K562 (cell line): Measurements from ENCODE around the gene PDE4D. TPM values are rescaled to one million over a fixed set of nuclear protein-coding genes. Genes with fewer than 3 reads are reported as not detected.

ENCODE experiments used
- ATF7 ChIP-seq: fragments of 450-650 bp; IDR thresholded peaks from 2 replicates; pipeline ENCODE4 v1.7.1; 2014; ENCODE audit warnings: mild to moderate bottlenecking, moderate library complexity
- BCOR ChIP-seq: fragments of 450-650 bp; IDR thresholded peaks from 2 replicates; pipeline ENCODE4 v1.6.1; 2016
- ESRRA ChIP-seq: fragments of 450-650 bp; IDR thresholded peaks from 2 replicates; pipeline ENCODE4 v1.6.1; 2014; ENCODE audit warnings: low read depth, mild to moderate bottlenecking, moderate library complexity, borderline replicate concordance
- HDAC3 ChIP-seq: fragments of 450-650 bp; IDR thresholded peaks from 2 replicates; pipeline ENCODE4 v1.6.1; 2018; ENCODE audit warnings: borderline replicate concordance, mild to moderate bottlenecking, moderate library complexity; ENCODE audit not compliant: partially characterized antibody
- MBD2 ChIP-seq: sonication (generic); IDR thresholded peaks from 2 replicates; pipeline ENCODE4 v1.6.1; 2016; ENCODE audit warnings: low read depth, borderline replicate concordance
- NFYB ChIP-seq: IDR thresholded peaks from 2 replicates; pipeline ENCODE4 v1.6.1; 2011; ENCODE audit warnings: mild to moderate bottlenecking, moderate library complexity; ENCODE audit not compliant: insufficient read length; ENCODE audit errors: extremely low read depth
- NR2C2 ChIP-seq, 2 experiments: fragments of 200-800 bp in 1 of 2; sonication (Bioruptor generic) in 1 of 2; sonication (generic) in 1 of 2; formaldehyde crosslinking in 1 of 2; IDR thresholded peaks; 2 replicates each; pipeline versions ENCODE4 v1.6.1 to v1.8.0; 2016 to 2022; ENCODE audit warnings: mild to moderate bottlenecking in 1 of 2, missing compliant biosample characterization in 1 of 2, missing genetic modification characterization in 1 of 2, missing genetic modification reagents in 1 of 2
- NR2F6 ChIP-seq: fragments of 450-650 bp; formaldehyde crosslinking; IDR thresholded peaks from 2 replicates; pipeline ENCODE4 v1.4.0; 2020; ENCODE audit warnings: mild to moderate bottlenecking
- TFAM ChIP-seq: fragments of 250-450 bp; sonication (Bioruptor Pico); conservative IDR thresholded peaks from 2 replicates; pipeline ENCODE4 v1.5.0; 2021; ENCODE audit warnings: mild to moderate bottlenecking, moderate library complexity
- ZNF124 ChIP-seq: sonication (generic); formaldehyde crosslinking; IDR thresholded peaks from 2 replicates; pipeline ENCODE4 v1.8.1; 2022; ENCODE audit warnings: missing genetic modification reagents
- ZNF146 ChIP-seq: IDR thresholded peaks from one replicate; pipeline ENCODE4 v1.6.1; 2018; ENCODE audit warnings: missing compliant biosample characterization; ENCODE audit not compliant: unreplicated experiment
- ZNF586 ChIP-seq: fragments of 450-650 bp; formaldehyde crosslinking; conservative IDR thresholded peaks from 2 replicates; pipeline ENCODE4 v1.4.0; 2020; ENCODE audit warnings: mild to moderate bottlenecking, moderate library complexity
- polyA plus RNA-seq, 8 experiments: library from polyadenylated mRNA; depleted of rRNA in 4 of 8; stranded (reverse) in 5 of 8; unstranded in 3 of 8; fragments of >200 nt; fragmentation: Nextera tagmentation in 2 of 8; fragmentation: Illumina TruSeq in 1 of 8; extraction: Ambion mirVana in 2 of 8; extraction: Trizol in 1 of 8; gene quantifications; 2 replicates each; pipeline versions ENCODE4 v1.2.1 to v1.2.3, GENCODE V29; 2011 to 2014; ENCODE audit warnings: inconsistent platforms in 1 of 8, missing spikeins in 1 of 8
- total RNA-seq, 7 experiments: library from RNA; depleted of rRNA in 6 of 7; stranded (reverse); fragments of >200 nt in 6 of 7; fragmentation: Illumina TruSeq in 2 of 7; extraction: Trizol in 2 of 7; gene quantifications; 2 replicates each; pipeline versions ENCODE4 v1.2.1 to v1.2.3, GENCODE V29; 2011 to 2021; ENCODE audit warnings: low replicate concordance in 1 of 7
- TF ChIP-seq, protein P1 (sequence below): fragments of 200-800 bp; sonication (Bioruptor generic); IDR thresholded peaks from 2 replicates; pipeline ENCODE4 v1.6.1; 2016; ENCODE audit warnings: missing genetic modification characterization, missing compliant biosample characterization
- TF ChIP-seq, protein P2 (sequence below): fragments of 450-650 bp; formaldehyde crosslinking; IDR thresholded peaks from 2 replicates; pipeline ENCODE4 v1.4.0; 2020; ENCODE audit warnings: mild to moderate bottlenecking, moderate library complexity
- TF ChIP-seq, protein P3 (sequence below), 2 experiments: fragments of 450-650 bp in 1 of 2; sonication (generic) in 1 of 2; formaldehyde crosslinking in 1 of 2; IDR thresholded peaks in 1 of 2; conservative IDR thresholded peaks in 1 of 2; 2 replicates each; pipeline versions ENCODE4 v1.6.1 to v1.8.1; 2016 to 2023; ENCODE audit warnings: mild to moderate bottlenecking in 2 of 2, moderate library complexity in 2 of 2, inconsistent platforms in 1 of 2, missing genetic modification reagents in 1 of 2

PDE4D gene
- total and polyA plus RNA-seq, 9 of the 15 experiments (the other 6 are each of a cell fraction or from before 2014, with no cell fraction given), result 0.04 to 0.46 (median 0.13) TPM

DNA sequence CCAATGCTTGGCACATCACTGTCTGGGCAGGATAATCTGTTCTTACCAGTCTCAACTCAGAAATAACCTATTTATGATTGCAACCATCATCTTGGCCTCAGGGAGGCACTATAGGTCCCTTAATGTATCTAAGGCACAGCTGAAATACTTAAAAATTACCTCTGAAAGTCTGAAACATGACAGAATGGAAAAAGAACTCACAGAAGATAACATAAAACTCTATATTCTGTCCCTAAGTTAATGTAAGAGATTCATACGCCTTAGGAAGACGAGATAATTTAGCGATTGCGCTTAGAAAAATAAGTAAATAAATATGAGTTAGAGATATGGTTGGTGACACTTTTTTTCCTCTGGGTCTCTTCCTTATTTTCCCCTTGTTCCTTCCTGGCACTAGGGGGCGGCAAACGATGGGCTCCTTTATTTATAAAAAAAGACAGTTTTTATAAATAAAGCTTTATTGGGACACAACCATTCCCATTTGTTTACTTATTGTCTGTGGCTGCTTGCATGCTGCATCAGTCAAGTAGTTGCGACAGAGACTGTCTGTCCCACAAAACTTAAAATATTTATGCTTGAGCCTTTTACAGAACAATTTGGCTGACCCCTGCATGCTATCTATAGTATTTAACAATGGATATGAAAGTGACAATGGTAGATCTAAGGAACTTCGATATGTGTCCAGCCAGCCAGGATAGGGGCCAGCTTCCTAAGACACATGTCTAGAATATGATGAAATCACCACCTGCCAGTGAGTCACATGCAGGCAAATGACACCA, 79.6 kb downstream of the PDE4D start (continued):
- TF ChIP-seq ZNF146 (CRISPR knock-in tag), result no peak
- TF ChIP-seq BCOR, result no peak
- no peak for TF ChIP-seq TFAM (CRISPR knock-in tag)
- TF ChIP-seq, protein P1, sequence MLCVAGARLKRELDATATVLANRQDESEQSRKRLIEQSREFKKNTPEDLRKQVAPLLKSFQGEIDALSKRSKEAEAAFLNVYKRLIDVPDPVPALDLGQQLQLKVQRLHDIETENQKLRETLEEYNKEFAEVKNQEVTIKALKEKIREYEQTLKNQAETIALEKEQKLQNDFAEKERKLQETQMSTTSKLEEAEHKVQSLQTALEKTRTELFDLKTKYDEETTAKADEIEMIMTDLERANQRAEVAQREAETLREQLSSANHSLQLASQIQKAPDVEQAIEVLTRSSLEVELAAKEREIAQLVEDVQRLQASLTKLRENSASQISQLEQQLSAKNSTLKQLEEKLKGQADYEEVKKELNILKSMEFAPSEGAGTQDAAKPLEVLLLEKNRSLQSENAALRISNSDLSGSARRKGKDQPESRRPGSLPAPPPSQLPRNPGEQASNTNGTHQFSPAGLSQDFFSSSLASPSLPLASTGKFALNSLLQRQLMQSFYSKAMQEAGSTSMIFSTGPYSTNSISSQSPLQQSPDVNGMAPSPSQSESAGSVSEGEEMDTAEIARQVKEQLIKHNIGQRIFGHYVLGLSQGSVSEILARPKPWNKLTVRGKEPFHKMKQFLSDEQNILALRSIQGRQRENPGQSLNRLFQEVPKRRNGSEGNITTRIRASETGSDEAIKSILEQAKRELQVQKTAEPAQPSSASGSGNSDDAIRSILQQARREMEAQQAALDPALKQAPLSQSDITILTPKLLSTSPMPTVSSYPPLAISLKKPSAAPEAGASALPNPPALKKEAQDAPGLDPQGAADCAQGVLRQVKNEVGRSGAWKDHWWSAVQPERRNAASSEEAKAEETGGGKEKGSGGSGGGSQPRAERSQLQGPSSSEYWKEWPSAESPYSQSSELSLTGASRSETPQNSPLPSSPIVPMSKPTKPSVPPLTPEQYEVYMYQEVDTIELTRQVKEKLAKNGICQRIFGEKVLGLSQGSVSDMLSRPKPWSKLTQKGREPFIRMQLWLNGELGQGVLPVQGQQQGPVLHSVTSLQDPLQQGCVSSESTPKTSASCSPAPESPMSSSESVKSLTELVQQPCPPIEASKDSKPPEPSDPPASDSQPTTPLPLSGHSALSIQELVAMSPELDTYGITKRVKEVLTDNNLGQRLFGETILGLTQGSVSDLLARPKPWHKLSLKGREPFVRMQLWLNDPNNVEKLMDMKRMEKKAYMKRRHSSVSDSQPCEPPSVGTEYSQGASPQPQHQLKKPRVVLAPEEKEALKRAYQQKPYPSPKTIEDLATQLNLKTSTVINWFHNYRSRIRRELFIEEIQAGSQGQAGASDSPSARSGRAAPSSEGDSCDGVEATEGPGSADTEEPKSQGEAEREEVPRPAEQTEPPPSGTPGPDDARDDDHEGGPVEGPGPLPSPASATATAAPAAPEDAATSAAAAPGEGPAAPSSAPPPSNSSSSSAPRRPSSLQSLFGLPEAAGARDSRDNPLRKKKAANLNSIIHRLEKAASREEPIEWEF (CRISPR knock-in tag), result no peak
- no peak for TF ChIP-seq ZNF124 (CRISPR knock-in tag)
- TF ChIP-seq NR2F6, result no peak
- TF ChIP-seq, protein P2, sequence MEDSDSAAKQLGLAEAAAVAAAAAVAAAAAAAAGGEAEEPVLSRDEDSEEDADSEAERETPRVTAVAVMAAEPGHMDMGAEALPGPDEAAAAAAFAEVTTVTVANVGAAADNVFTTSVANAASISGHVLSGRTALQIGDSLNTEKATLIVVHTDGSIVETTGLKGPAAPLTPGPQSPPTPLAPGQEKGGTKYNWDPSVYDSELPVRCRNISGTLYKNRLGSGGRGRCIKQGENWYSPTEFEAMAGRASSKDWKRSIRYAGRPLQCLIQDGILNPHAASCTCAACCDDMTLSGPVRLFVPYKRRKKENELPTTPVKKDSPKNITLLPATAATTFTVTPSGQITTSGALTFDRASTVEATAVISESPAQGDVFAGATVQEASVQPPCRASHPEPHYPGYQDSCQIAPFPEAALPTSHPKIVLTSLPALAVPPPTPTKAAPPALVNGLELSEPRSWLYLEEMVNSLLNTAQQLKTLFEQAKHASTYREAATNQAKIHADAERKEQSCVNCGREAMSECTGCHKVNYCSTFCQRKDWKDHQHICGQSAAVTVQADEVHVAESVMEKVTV (CRISPR knock-in tag), result peak; percentile 42; the same call in 1 of the 2 replicates
- TF ChIP-seq NFYB, result no peak
- no peak for TF ChIP-seq HDAC3
- TF ChIP-seq NR2C2 (CRISPR knock-in tag; IDR thresholded peaks at IDR 0.05), result no peak
- no peak for TF ChIP-seq NR2C2 (tag; IDR thresholded peaks at IDR 0.05)
- TF ChIP-seq MBD2, result no peak
- 0 out of 2 replicates have a peak, but pooled peaks have one; percentile 11 for TF ChIP-seq ATF7
- TF ChIP-seq ESRRA, result no peak
- no peak for TF ChIP-seq ZNF586
- TF ChIP-seq, protein P3, sequence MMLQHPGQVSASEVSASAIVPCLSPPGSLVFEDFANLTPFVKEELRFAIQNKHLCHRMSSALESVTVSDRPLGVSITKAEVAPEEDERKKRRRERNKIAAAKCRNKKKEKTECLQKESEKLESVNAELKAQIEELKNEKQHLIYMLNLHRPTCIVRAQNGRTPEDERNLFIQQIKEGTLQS (IDR thresholded peaks at IDR 0.05), result peak; percentile 45
- TF ChIP-seq, protein P3 (CRISPR knock-in tag; conservative IDR thresholded peaks at IDR 0.05), result no peak
